Stimulated activated CD8-positive, alpha-beta memory T cell treated with anti-CD3 and anti-CD28 coated beads, Interleukin-4, amount 100 ng/mL, for 24 hours (primary cell): Measurements from ENCODE around the gene CFAP58.

Source experiments
- DNase-seq: peaks from one replicate; pipeline ENCODE4 v3.0.0-alpha.2; 2020; ENCODE audit warnings: low read depth

Gene CFAP58

DNA sequence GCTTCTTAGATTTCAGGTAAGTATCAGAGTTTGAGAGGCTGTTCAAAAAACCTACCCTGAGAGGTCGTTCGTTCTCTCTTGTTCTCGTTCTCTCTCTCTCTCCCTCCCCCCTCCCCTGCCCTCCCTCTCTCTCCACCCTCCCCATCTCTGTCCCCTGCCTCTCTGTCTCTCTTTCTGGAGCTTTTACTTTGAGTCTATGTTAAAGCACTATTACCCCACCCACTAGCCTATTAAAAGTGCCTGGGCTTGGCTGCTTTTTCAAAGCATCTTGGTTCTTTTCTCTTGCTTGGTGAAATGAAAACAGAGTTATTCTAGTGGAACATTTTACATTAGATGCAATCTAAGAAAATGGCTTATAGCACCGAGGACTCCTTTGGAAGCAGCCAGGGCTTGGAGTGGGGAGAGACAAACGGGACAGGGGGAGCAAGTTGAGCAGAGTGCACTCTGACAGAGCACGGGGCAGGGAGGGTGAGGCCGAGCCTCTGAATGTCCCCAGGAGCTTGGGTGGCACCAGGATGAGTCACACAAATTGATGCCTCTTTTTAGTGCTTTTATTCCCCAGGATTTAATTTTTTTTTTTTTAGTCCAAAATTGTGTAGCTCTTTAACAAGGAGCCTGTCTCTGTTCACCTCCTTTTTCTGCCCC, 134.3 kb downstream of the CFAP58 start:
- no peak for DNase-seq

DNA sequence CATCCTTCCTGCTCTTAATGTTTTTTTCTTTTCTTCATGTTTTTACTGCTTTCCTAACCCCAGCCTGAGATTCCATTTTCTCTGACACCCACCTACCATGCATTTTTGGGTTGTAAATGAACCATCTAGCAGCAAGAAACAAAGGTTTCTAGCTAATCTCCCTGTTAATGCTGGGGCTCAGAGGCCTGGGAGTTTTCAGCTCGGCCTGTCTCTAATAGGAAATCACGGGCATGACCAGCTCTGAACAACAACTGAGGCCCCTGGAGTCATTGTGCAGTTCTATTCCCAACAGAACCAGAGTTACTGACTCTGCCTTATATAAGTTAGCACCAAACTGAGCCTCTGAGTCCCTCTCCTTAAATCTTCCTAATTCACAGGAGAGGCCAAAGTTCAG, 134.8 kb downstream of the CFAP58 start:
- no peak for DNase-seq

DNA sequence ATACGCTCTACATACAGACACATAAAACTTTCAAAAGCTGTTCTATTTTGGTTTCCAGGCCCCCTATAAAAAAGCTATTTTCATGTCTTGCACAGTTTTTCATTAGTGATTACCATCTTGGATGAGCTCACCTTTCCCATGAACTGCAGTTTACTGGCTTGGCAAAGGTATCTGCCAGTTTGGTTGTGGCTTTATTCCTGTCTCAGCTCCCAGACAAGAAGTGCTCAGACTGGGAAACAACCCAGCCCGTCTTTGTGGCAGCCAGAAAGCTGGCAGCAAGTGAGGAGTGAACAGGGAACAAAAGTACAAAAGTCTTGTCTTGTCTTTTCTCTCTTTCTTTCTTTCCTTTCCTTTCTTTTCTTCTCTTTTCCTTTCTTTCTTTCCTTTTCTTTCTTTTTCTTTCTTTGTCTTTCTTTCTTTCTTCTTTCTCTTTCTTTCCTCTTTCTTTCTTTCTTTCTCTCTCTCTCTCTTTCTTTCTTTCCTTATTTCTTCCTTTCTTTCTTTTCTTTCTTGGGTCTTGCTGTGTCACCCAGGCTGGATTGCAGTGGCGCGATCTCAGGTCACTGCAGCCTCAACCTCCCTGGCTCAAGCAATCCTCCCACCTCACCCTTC, 138.8 kb downstream of the CFAP58 start:
- DNase-seq: no peak

DNA sequence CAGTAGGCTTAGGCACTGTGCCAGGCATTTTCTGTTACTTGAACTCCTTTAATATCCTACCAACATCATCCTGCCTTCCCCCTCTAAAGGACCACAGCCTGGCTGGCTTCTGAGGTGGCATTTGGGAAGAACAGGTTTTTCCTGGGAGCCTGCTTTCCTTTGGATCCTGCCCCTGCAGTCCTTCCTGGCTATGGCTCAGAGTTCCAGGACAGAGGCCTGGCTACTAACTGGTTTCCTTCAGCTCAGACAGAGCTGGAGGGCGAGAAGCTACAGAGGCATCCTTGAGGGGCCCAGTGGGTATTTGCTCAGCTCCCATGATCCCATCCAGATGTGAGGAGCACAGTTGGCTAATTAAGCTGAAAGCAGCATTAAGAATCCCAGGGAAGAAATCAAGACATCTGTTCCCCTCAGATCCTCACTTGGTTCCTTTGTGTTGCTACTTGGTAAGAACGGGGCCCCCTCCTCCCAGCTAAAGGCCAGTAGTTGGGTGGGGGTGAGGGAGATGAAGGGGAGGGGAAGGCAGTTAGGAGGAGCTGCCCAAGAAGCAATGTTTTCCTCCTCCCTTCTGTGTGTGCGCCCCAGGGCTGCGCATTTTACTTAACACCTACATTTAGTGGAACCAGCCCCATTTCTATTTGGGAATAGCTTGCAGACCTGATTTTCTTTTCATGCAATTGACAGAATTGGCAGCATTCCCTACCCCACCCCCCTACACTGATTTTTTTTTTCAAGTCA, 144.9 kb downstream of the CFAP58 start:
- DNase-seq: no peak

DNA sequence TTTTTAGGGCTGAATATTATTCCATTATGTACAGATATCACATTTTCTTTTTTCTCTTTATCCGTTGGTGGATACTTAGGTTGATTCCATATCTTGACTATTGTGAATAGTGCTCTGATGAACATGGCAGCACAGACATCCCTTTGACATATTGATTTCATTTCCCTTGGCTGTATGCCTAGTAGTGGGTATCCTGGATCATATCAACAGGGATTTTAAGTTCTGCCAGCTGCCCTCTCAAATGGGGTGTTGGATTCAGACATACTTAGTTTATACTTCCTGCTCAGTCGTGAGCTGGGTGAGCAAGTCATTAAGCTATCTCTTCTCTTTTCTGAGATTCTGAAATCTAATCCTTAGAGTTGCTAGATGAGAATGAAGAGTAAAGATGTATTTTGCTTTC, 147.8 kb downstream of the CFAP58 start:
- no peak for DNase-seq

DNA sequence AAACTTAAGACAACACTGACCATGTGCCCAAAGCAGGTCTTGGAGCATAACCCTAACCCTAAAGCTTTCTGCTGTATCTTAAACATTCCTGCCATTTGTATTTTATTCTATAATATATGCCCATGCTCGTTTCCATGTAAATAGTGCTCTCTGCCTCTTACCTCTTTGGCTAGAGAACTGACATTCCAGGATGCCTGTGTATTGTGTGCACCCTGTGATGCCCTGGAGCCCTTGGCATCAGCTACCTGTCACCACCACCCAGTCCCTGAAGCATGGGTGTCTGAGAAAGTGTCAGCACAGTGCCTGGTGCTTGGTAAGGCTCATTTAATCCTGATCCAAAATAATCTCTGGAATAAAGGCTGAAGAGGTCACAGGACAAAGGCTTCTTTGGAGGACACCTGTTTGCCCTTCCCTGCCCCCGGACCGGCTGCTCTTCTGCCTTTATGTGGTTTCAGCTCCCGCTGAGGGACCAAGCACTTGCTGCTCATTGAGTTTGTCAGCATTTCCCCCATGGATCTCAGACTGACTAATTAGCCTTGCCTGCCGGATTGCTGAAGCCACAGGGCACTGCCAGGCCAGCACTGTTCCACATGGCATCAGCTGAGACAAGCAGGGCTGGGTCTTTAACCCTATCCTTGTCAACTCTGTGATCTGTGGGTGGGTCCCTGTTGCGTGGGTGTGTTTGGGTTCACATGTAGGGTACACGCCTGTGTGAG, 148.4 kb downstream of the CFAP58 start:
- no peak for DNase-seq

DNA sequence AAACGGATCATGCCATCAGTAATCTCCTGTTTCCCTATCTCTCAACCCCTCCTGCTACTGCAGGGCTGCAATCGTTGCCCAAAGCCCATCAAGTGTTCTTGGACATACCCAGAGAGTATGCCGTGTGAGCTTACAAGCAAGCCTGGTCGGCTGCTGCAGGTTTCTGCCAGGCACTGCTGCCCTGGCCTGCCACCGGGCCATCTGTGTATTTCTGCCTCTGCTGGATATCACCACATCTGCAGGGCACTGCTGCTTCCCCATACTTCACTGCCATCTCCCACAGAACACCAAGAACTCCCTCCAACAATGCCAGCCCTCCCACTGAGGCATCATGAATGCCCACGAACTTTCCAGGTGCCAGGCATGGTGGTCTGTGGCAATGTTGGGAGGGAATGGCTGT, 149.3 kb downstream of the CFAP58 start:
- no peak for DNase-seq
